Prostate gland (tissue), 2 donors: ENCODE results near the gene ARRDC3.

Source experiments
- POLR2A ChIP-seq: fragments of 450-650 bp; IDR thresholded peaks from one replicate; pipeline ENCODE4 v1.6.1; 2016; ENCODE audit warnings: antibody characterized with exemption, mild to moderate bottlenecking
- TF ChIP-seq, protein P1 (sequence below), 4 experiments: fragments of 200-600 bp in 2 of 4; fragments of 450-650 bp in 2 of 4; sonication (generic) in 2 of 4; IDR thresholded peaks; 1 replicate in 3 of 4; 2 replicates in 1 of 4; pipeline ENCODE4 v1.5.1; 2016 to 2019; ENCODE audit warnings: antibody characterized with exemption in 4 of 4, mild to moderate bottlenecking in 2 of 4, moderate library complexity in 2 of 4

DNA sequence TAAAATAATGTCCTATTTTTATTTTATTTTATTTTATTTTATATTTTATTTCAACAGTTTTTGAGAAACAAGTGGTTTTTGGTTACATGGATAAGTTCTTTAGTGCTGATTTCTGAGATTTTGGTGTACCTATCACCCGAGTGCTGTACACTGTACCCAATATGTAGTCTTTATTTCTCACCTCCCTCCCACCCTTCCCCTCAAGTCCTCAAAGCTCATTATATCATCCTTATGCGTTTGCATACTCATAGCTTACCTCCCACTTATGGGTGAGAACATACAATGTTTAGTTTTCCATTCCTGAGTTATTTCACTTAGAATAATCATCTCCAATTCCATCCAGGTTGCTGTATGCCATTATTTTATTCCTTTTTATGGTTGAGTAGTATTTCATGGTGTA lies 63.5 kb downstream of the ARRDC3 start:
- TF ChIP-seq, protein P1, sequence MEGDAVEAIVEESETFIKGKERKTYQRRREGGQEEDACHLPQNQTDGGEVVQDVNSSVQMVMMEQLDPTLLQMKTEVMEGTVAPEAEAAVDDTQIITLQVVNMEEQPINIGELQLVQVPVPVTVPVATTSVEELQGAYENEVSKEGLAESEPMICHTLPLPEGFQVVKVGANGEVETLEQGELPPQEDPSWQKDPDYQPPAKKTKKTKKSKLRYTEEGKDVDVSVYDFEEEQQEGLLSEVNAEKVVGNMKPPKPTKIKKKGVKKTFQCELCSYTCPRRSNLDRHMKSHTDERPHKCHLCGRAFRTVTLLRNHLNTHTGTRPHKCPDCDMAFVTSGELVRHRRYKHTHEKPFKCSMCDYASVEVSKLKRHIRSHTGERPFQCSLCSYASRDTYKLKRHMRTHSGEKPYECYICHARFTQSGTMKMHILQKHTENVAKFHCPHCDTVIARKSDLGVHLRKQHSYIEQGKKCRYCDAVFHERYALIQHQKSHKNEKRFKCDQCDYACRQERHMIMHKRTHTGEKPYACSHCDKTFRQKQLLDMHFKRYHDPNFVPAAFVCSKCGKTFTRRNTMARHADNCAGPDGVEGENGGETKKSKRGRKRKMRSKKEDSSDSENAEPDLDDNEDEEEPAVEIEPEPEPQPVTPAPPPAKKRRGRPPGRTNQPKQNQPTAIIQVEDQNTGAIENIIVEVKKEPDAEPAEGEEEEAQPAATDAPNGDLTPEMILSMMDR (IDR thresholded peaks at IDR 0.05): no peak
- TF ChIP-seq POLR2A: no peak
